Smooth muscle cell (in vitro differentiated cells): Measurements from ENCODE around the gene VSIG2. TPM values are rescaled to one million over a fixed set of nuclear protein-coding genes. Genes with fewer than 3 reads are reported as not detected.

Experiments used
- DNase-seq: peaks from one replicate; lab custom pipeline; 2025; ENCODE audit not compliant: unreplicated experiment; lab: John Stamatoyannopoulos, UW
- H2AFZ ChIP-seq: fragments of 200-600 bp; sonication (generic); 2 replicates; pipeline ENCODE4 v1.6.0; 2016; ENCODE audit warnings: antibody characterized with exemption, low read depth, mild to moderate bottlenecking
- H3F3A ChIP-seq: fragments of 200-600 bp; sonication (generic); 2 replicates; pipeline ENCODE4 v1.6.0; 2017; ENCODE audit warnings: antibody characterized with exemption, low read depth
- H3K27ac ChIP-seq: fragments of 200-600 bp; sonication (generic); 2 replicates; pipeline ENCODE4 v1.5.1; 2016; ENCODE audit warnings: low read depth, mild to moderate bottlenecking
- H3K27me3 ChIP-seq: fragments of 200-600 bp; sonication (generic); 2 replicates; pipeline ENCODE4 v1.6.1; 2016; ENCODE audit warnings: low read depth, mild to moderate bottlenecking
- H3K36me3 ChIP-seq: fragments of 200-600 bp; sonication (generic); 2 replicates; pipeline ENCODE4 v1.5.1; 2016; ENCODE audit warnings: low read depth
- H3K4me1 ChIP-seq: fragments of 200-600 bp; sonication (generic); 2 replicates; pipeline ENCODE4 v1.5.1; 2016; ENCODE audit warnings: low read depth
- H3K4me2 ChIP-seq: fragments of 200-600 bp; sonication (generic); 2 replicates; pipeline ENCODE4 v1.6.0; 2016; ENCODE audit warnings: mild to moderate bottlenecking
- H3K4me3 ChIP-seq: fragments of 200-600 bp; sonication (generic); 2 replicates; pipeline ENCODE4 v1.5.1; 2016; ENCODE audit warnings: mild to moderate bottlenecking
- H3K79me2 ChIP-seq: fragments of 200-600 bp; sonication (generic); 2 replicates; pipeline ENCODE4 v1.6.0; 2016; ENCODE audit warnings: low read depth, mild to moderate bottlenecking
- H3K9ac ChIP-seq: fragments of 200-600 bp; sonication (generic); 2 replicates; pipeline ENCODE4 v1.6.0; 2016; ENCODE audit warnings: low read depth
- H3K9me3 ChIP-seq: fragments of 200-600 bp; sonication (generic); replicated peaks from 2 replicates; pipeline ENCODE4 v1.5.1; 2016; ENCODE audit warnings: low read depth
- H4K20me1 ChIP-seq: fragments of 200-600 bp; sonication (generic); 2 replicates; pipeline ENCODE4 v1.6.0; 2016; ENCODE audit warnings: low read depth
- CTCF ChIP-seq: fragments of 200-600 bp; sonication (generic); IDR thresholded peaks from 2 replicates; pipeline ENCODE4 v1.5.1; 2017; ENCODE audit warnings: borderline replicate concordance, mild to moderate bottlenecking, antibody characterized with exemption; ENCODE audit not compliant: insufficient read depth, poor library complexity, severe bottlenecking
- WGBS: methylation state at CpG from one replicate; pipeline ENCODE4 v1.1.7; 2016; ENCODE audit warnings: low lambda C conversion rate; 5-methylcytosine and 5-hydroxymethylcytosine counted together
- polyA plus RNA-seq: library from polyadenylated mRNA; unstranded; fragments of >200 nt; fragmentation: Nextera tagmentation; extraction: Ambion mirVana; gene quantifications from 2 replicates; pipeline ENCODE4 v1.2.1, GENCODE V29; 2016
- total RNA-seq: library from RNA; depleted of rRNA; stranded (reverse); fragments of >200 nt; gene quantifications from 2 replicates; pipeline ENCODE4 v1.2.3, GENCODE V29; 2014

Gene VSIG2
- total and polyA plus RNA-seq, 2 experiments from 2014 or later: not detected

GRCh38 chr11:124753624-124754023 is 1.6 kb upstream of the VSIG2 start:
- H4K20me1 ChIP-seq: no peaks in the 10 kb centered on the region
- no peaks in the 10 kb centered on the region for H3F3A ChIP-seq
- DNase-seq: no peak
- no peak for TF ChIP-seq CTCF
- WGBS: 97% methylated on average over 7 of the region's 7 CpGs
- peaks cover 71% of the 10 kb centered on the region for H3K27me3 ChIP-seq
- no peak overlapping the region for H3K9ac ChIP-seq
- no peaks in the 10 kb centered on the region for H3K9me3 ChIP-seq
- no peak overlapping the region for H3K4me2 ChIP-seq
- H2AFZ ChIP-seq: no peak overlapping the region
- no peaks in the 10 kb centered on the region for H3K36me3 ChIP-seq
- no peak overlapping the region for H3K27ac ChIP-seq
- H3K4me3 ChIP-seq: no peak overlapping the region
- no peaks in the 10 kb centered on the region for H3K79me2 ChIP-seq
- H3K4me1 ChIP-seq: peaks cover 3% of the 10 kb centered on the region

DNA sequence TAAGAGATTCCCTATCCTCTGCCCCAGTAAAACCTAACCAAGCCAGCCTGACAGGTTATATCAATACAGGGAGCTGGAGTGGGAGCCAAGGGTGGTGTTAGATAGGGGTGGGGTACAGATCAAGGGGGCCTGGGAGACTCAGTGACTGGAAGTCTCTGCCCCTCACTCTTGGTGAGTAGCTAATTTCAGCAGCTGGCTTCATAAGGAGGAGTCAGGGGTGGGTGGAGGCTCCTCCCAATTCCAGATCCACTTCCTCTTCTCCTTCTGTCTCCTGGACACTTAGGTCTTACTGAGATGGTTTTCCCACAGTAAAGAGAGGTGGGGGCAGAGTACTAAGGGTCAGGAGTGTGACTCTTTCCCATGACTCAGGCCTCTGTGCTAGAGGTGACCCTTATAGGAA is 1.1 kb upstream of the VSIG2 start:
- Histone ChIP-seq H3K27ac (no peak overlapping the region), H3F3A (no peaks in the 10 kb centered on the region), H3K4me3 (no peak overlapping the region), H3K4me2 (no peak overlapping the region), H3K36me3 (no peaks in the 10 kb centered on the region), H2AFZ (no peak overlapping the region), H4K20me1 (no peaks in the 10 kb centered on the region), H3K4me1 (peaks cover 2% of the 10 kb centered on the region), H3K27me3 (peaks cover 71% of the 10 kb centered on the region), H3K9me3 (no peaks in the 10 kb centered on the region), H3K9ac (no peak overlapping the region), H3K79me2 (no peaks in the 10 kb centered on the region)
- DNase-seq: no peak
- TF ChIP-seq CTCF: no peak

GRCh38 chr11:124752471-124753102 is 532 bp upstream of the VSIG2 start:
- H3K9me3 ChIP-seq: no peaks in the 10 kb centered on the region
- DNase-seq: no peak
- H3K27ac ChIP-seq: no peak overlapping the region
- 77% methylated on average over 10 of the region's 10 CpGs for WGBS
- H3K4me3 ChIP-seq: no peak overlapping the region
- no peaks in the 10 kb centered on the region for H3K4me1 ChIP-seq
- no peaks in the 10 kb centered on the region for H3F3A ChIP-seq
- H3K79me2 ChIP-seq: no peaks in the 10 kb centered on the region
- no peak overlapping the region for H3K9ac ChIP-seq
- no peak overlapping the region for H2AFZ ChIP-seq
- H3K27me3 ChIP-seq: peaks cover 72% of the 10 kb centered on the region
- no peak for TF ChIP-seq CTCF
- no peak overlapping the region for H3K4me2 ChIP-seq
- no peaks in the 10 kb centered on the region for H4K20me1 ChIP-seq
- no peaks in the 10 kb centered on the region for H3K36me3 ChIP-seq

GRCh38 chr11:124751391-124751740 is 689 bp downstream of the VSIG2 start:
- H3K79me2 ChIP-seq: no peaks in the 10 kb centered on the region
- H3K27ac ChIP-seq: no peak overlapping the region
- H3K9ac ChIP-seq: no peak overlapping the region
- H3K27me3 ChIP-seq: peaks cover 72% of the 10 kb centered on the region
- H3K36me3 ChIP-seq: no peaks in the 10 kb centered on the region
- H3K4me2 ChIP-seq: no peak overlapping the region
- no peaks in the 10 kb centered on the region for H4K20me1 ChIP-seq
- H3K9me3 ChIP-seq: no peaks in the 10 kb centered on the region
- TF ChIP-seq CTCF: no peak
- peaks cover 3% of the 10 kb centered on the region for H3K4me1 ChIP-seq
- no peak for DNase-seq
- H3K4me3 ChIP-seq: no peak overlapping the region
- WGBS: 78% methylated on average over 11 of the region's 11 CpGs
- no peak overlapping the region for H2AFZ ChIP-seq
- no peaks in the 10 kb centered on the region for H3F3A ChIP-seq
